Type B pancreatic cell (in vitro differentiated cells): Measurements from ENCODE around the gene NOS1AP. TPM values are rescaled to one million over a fixed set of nuclear protein-coding genes. Genes with fewer than 3 reads are reported as not detected.

Experiments used
- DNase-seq: peaks from one replicate; pipeline ENCODE4 v3.0.0; 2021; ENCODE audit warnings: mixed read lengths; ENCODE audit not compliant: unreplicated experiment; ENCODE audit errors: extremely low spot score
- H3K27ac Mint-ChIP-seq: 2 replicates; pipeline ENCODE4 v1.8.0; 2021; ENCODE audit warnings: mild to moderate bottlenecking, mixed read lengths
- H3K27me3 Mint-ChIP-seq: 2 replicates; pipeline ENCODE4 v1.8.0; 2021; ENCODE audit warnings: mixed read lengths
- H3K36me3 Mint-ChIP-seq: 2 replicates; pipeline ENCODE4 v1.8.0; 2021; ENCODE audit warnings: mixed read lengths
- H3K4me1 Mint-ChIP-seq: one replicate; pipeline ENCODE4 v1.8.0; 2021; ENCODE audit warnings: mixed read lengths; ENCODE audit not compliant: unreplicated experiment
- H3K4me3 Mint-ChIP-seq: 2 replicates; pipeline ENCODE4 v1.8.0; 2021; ENCODE audit warnings: mild to moderate bottlenecking, mixed read lengths
- H3K9me3 Mint-ChIP-seq: 2 replicates; pipeline ENCODE4 v1.8.0; 2021; ENCODE audit warnings: mixed read lengths
- total RNA-seq: library from RNA; stranded (reverse); gene quantifications from 2 replicates; pipeline ENCODE4 v1.2.1, GENCODE V29; 2021; ENCODE audit warnings: low replicate concordance
- TF ChIP-seq, protein P1 (sequence below): fragments of 200-600 bp; sonication (generic); conservative IDR thresholded peaks from 2 replicates; pipeline ENCODE4 v1.5.0; 2021; ENCODE audit warnings: antibody characterized with exemption, mild to moderate bottlenecking

Gene NOS1AP
- total RNA-seq, 1 donor from 2014 or later, result 10.4 TPM

DNA sequence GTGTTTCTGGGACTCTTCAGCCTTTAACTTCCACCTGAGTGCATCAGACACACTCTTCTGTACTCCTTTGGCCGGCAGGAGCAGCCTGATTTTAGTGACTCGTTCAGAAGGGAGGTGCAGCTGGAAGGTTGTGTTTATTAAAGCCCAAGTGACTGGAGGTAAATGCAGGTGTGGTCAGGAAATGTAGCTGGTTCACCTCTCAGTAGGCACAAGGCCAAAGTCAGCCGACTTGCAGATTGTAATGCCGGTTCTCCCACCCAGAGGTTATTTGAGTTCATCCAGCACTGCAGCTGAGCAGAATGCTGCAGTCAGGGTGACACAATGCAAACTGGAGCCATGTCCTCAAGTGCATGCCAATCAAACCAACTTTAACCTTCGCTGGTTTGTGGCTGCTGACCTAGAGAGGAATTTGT lies 215.7 kb downstream of the NOS1AP start:
- peaks cover 3% of the 10 kb centered on the region for H3K36me3 Mint-ChIP-seq
- H3K27ac Mint-ChIP-seq, result peak overlapping the region; percentile 86
- TF ChIP-seq, protein P1, sequence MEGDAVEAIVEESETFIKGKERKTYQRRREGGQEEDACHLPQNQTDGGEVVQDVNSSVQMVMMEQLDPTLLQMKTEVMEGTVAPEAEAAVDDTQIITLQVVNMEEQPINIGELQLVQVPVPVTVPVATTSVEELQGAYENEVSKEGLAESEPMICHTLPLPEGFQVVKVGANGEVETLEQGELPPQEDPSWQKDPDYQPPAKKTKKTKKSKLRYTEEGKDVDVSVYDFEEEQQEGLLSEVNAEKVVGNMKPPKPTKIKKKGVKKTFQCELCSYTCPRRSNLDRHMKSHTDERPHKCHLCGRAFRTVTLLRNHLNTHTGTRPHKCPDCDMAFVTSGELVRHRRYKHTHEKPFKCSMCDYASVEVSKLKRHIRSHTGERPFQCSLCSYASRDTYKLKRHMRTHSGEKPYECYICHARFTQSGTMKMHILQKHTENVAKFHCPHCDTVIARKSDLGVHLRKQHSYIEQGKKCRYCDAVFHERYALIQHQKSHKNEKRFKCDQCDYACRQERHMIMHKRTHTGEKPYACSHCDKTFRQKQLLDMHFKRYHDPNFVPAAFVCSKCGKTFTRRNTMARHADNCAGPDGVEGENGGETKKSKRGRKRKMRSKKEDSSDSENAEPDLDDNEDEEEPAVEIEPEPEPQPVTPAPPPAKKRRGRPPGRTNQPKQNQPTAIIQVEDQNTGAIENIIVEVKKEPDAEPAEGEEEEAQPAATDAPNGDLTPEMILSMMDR, result no peak
- DNase-seq, result no peak
- H3K9me3 Mint-ChIP-seq, result peaks cover 4% of the 10 kb centered on the region
- peaks cover 23% of the 10 kb centered on the region for H3K4me1 Mint-ChIP-seq
- H3K4me3 Mint-ChIP-seq, result peak overlapping the region; percentile 42
- no peaks in the 10 kb centered on the region for H3K27me3 Mint-ChIP-seq

DNA sequence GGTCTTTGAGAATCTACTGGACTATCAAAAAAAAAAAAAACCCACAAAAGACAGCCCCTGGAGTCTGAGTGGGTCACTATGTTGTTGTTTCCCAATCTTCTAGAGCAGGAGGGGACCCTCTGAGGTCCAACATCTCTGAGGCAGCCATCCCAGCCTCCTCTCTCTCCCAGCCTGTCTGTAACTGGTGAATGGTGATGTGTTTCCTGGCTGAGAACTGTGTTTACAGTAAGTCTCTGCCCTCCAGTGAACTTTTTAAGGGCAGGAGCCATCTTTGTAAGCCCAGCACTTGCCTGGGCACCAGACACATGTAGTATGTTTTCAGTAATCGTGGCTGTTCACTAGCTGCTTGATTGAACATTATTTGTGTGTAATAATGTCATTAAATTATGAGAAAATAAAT lies 221.5 kb downstream of the NOS1AP start:
- TF ChIP-seq, protein P1, result no peak
- DNase-seq, result no peak
- Mint-ChIP-seq H3K9me3 (no peaks in the 10 kb centered on the region), H3K36me3 (peaks cover 5% of the 10 kb centered on the region), H3K4me1 (peaks cover 29% of the 10 kb centered on the region), H3K27ac (no peak overlapping the region), H3K4me3 (no peak overlapping the region), H3K27me3 (no peaks in the 10 kb centered on the region)

DNA sequence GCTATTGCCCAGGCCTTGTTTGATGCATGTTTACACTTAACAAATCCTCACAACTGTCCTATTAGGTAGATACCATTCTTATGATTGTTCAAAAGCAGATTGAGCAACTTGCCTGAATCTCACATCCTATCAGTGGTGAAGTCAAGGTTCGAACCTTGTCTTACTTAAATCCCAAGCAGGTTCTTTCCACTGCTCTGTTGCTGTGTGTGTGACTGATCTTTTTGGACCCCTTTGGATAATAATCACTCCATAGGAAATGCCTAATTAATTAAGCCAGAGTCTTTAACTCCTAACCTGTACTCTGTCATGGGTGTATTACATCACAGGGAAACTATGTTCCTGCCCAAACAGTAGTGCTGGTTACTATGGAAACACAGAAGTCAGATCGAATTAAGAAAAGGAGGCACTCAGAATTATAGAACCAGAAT lies 222.9 kb downstream of the NOS1AP start:
- Mint-ChIP-seq H3K4me3 (no peak overlapping the region), H3K36me3 (peaks cover 5% of the 10 kb centered on the region), H3K27me3 (no peaks in the 10 kb centered on the region), H3K9me3 (no peaks in the 10 kb centered on the region), H3K27ac (peak overlapping the region; percentile 78), H3K4me1 (peaks cover 31% of the 10 kb centered on the region)
- TF ChIP-seq, protein P1, result no peak
- DNase-seq, result no peak

DNA sequence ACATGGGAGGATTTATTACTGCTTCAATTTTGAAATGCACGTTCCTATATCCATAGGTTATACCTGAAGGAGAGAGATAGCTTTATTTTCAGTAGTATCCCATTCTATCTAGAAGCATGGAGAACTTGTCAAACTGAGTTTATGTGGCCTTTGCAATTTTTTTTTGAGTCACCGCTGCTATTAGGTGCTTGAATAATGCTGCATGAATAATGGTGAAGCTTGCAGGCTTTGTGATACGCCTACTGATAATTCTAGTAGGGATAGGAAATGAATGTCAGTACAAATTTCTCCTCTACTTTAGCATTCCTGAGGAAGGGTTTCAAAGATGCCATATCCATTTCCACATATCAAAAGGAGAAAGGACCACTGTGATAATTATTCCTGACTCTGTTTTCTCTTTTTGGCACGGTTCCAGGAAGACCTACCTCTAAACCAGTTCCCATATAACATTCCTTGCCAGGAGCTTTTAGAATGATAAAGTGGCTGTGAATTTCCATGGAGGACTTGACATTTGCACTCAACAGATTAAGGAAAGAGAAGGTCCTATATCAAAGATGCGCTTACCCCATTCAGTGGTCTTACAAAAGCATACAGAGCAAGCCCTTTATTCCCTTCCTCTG lies 223.7 kb downstream of the NOS1AP start:
- Mint-ChIP-seq H3K4me3 (no peak overlapping the region), H3K27ac (peak overlapping the region; percentile 78), H3K27me3 (no peaks in the 10 kb centered on the region), H3K36me3 (peaks cover 5% of the 10 kb centered on the region), H3K4me1 (peaks cover 31% of the 10 kb centered on the region), H3K9me3 (no peaks in the 10 kb centered on the region)
- DNase-seq, result no peak
- TF ChIP-seq, protein P1, result no peak

DNA sequence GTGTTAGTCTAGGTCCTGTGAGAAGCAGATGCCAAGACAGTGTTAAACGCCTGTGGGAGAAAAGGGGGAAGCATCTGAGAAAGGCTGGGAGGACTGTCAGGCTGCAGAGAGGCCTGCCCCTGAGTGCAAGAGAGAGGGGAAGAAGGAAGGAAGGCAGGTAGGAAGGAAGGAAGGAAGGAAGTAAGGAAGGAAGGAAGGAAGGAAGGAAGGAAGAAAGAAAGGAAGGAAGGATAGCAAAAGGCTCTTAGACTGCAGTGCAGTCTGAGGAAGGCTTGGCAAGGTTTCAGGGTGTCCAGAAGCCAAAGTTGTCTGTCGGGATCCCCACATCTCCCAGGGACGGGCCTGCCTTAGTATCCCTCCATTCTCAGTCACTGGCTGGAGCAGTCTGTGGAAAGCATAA lies 224.5 kb downstream of the NOS1AP start:
- H3K4me1 Mint-ChIP-seq, result peaks cover 31% of the 10 kb centered on the region
- TF ChIP-seq, protein P1, result no peak
- no peaks in the 10 kb centered on the region for H3K9me3 Mint-ChIP-seq
- H3K4me3 Mint-ChIP-seq, result no peak overlapping the region
- no peak for DNase-seq
- H3K27me3 Mint-ChIP-seq, result no peaks in the 10 kb centered on the region
- no peak overlapping the region for H3K27ac Mint-ChIP-seq
- H3K36me3 Mint-ChIP-seq, result peaks cover 5% of the 10 kb centered on the region
